BE2C (cell line): ENCODE data around the gene HS3ST3B1.

ENCODE experiments used
- DNase-seq: peaks from one replicate; pipeline ENCODE4 v3.0.0-alpha.2; 2020
- H3K27me3 ChIP-seq: fragments of 250-450 bp; sonication (Bioruptor Pico); 2 replicates; pipeline ENCODE4 v1.5.1; 2020; ENCODE audit warnings: mild to moderate bottlenecking
- H3K36me3 ChIP-seq: fragments of 250-450 bp; sonication (Bioruptor Pico); 2 replicates; pipeline ENCODE4 v1.5.1; 2020; ENCODE audit warnings: mild to moderate bottlenecking
- H3K4me1 ChIP-seq: fragments of 250-450 bp; sonication (Bioruptor Pico); 2 replicates; pipeline ENCODE4 v1.5.1; 2020
- H3K4me3 ChIP-seq: 2 replicates; pipeline ENCODE4 v1.5.1; 2011; ENCODE audit warnings: low read depth, low read length
- H3K9me3 ChIP-seq: fragments of 250-450 bp; sonication (Bioruptor Pico); 2 replicates; pipeline ENCODE4 v1.5.1; 2020
- TF ChIP-seq, protein P1 (sequence below): IDR thresholded peaks from 2 replicates; pipeline ENCODE4 v1.5.1; 2012; ENCODE audit warnings: mild to moderate bottlenecking, low read depth, low read length

Gene HS3ST3B1

GRCh38 chr17:14352136-14352535, 51.3 kb downstream of the HS3ST3B1 start:
- TF ChIP-seq, protein P1, sequence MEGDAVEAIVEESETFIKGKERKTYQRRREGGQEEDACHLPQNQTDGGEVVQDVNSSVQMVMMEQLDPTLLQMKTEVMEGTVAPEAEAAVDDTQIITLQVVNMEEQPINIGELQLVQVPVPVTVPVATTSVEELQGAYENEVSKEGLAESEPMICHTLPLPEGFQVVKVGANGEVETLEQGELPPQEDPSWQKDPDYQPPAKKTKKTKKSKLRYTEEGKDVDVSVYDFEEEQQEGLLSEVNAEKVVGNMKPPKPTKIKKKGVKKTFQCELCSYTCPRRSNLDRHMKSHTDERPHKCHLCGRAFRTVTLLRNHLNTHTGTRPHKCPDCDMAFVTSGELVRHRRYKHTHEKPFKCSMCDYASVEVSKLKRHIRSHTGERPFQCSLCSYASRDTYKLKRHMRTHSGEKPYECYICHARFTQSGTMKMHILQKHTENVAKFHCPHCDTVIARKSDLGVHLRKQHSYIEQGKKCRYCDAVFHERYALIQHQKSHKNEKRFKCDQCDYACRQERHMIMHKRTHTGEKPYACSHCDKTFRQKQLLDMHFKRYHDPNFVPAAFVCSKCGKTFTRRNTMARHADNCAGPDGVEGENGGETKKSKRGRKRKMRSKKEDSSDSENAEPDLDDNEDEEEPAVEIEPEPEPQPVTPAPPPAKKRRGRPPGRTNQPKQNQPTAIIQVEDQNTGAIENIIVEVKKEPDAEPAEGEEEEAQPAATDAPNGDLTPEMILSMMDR: no peak
- Histone ChIP-seq H3K4me3 (no peak overlapping the region), H3K9me3 (no peaks in the 10 kb centered on the region), H3K27me3 (no peaks in the 10 kb centered on the region), H3K4me1 (no peaks in the 10 kb centered on the region), H3K36me3 (no peaks in the 10 kb centered on the region)
- DNase-seq: no peak

DNA sequence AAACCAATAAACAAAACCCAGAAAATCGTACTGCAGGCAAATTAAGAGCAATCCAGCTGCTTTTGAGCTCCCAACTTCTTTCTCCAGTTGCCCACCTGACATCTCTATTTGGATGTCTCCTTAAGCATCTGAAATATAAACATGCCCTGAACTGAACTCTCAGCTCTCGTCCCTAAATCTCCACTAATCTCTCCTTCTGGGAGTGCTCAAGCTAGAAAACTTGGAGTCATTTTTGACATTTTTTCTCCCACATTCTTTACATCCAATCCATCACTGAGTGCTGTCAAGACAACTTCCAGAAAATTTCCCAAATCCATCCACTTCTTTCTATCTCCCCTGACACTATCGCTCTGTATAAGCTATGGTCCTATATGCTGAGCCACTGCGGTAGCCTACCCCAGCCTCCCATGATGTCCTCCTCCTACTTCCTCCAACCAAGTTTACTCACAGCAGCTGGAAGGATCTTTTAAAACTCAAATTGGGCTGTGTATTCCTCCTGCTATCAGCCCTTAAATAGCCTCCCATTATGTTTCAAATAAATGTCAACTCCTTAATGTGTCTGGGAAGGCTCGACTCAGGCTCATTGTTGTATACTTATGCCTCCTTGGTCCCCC, 53.1 kb downstream of the HS3ST3B1 start:
- H3K4me3 ChIP-seq: no peak overlapping the region
- no peaks in the 10 kb centered on the region for H3K9me3 ChIP-seq
- no peaks in the 10 kb centered on the region for H3K36me3 ChIP-seq
- no peak for DNase-seq
- H3K4me1 ChIP-seq: no peaks in the 10 kb centered on the region
- no peaks in the 10 kb centered on the region for H3K27me3 ChIP-seq
- TF ChIP-seq, protein P1: no peak

DNA sequence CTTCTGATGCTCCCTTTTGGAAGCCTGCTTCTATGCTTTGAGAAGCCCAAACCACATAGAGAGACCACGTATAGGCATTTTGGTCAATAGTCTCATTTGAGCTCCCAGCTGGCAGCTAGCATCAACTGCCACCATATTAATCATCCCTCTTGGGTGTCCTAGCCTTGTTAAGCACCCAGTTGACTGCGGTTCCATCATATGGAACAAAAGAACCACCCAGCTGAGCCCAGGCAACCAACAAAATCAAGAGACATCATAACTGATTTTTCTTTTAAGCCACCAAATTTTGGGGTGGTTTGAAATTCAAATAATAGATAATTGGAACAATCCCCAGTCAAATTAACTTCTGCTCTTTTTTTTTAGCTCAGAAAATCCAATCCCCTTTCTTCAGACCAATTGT, 53.9 kb downstream of the HS3ST3B1 start:
- no peak for DNase-seq
- H3K4me1 ChIP-seq: no peaks in the 10 kb centered on the region
- no peaks in the 10 kb centered on the region for H3K27me3 ChIP-seq
- TF ChIP-seq, protein P1: no peak
- H3K9me3 ChIP-seq: no peaks in the 10 kb centered on the region
- H3K4me3 ChIP-seq: no peak overlapping the region
- no peaks in the 10 kb centered on the region for H3K36me3 ChIP-seq

GRCh38 chr17:14355556-14355955, 54.7 kb downstream of the HS3ST3B1 start:
- H3K36me3 ChIP-seq: no peaks in the 10 kb centered on the region
- no peak for DNase-seq
- no peak overlapping the region for H3K4me3 ChIP-seq
- H3K9me3 ChIP-seq: no peaks in the 10 kb centered on the region
- TF ChIP-seq, protein P1: no peak
- H3K27me3 ChIP-seq: no peaks in the 10 kb centered on the region
- no peaks in the 10 kb centered on the region for H3K4me1 ChIP-seq

- Histone ChIP-seq H3K4me1 (no peaks in the 10 kb centered on the region), H3K36me3 (no peaks in the 10 kb centered on the region), H3K9me3 (no peaks in the 10 kb centered on the region), H3K27me3 (no peaks in the 10 kb centered on the region), H3K4me3 (no peak overlapping the region)
- no peak for DNase-seq
- TF ChIP-seq, protein P1: no peak
These were observed 58.5 kb downstream of the HS3ST3B1 start for GRCh38 chr17:14359163-14360020.

GRCh38 chr17:14360856-14361255, 60.0 kb downstream of the HS3ST3B1 start:
- Histone ChIP-seq H3K9me3 (no peaks in the 10 kb centered on the region), H3K27me3 (no peaks in the 10 kb centered on the region), H3K36me3 (no peaks in the 10 kb centered on the region), H3K4me3 (no peak overlapping the region), H3K4me1 (no peaks in the 10 kb centered on the region)
- TF ChIP-seq, protein P1: no peak
- DNase-seq: no peak
